IPS-20b (cell line): ENCODE measurements around the gene MOGAT1.
"Not testable (repeated sequence)": the region's sequence is repeated elsewhere in the genome, so short reads cannot be mapped to it uniquely, and the experiment has no call there.

Experiments used
- H3K27ac ChIP-seq: one replicate; pipeline ENCODE4 v1.5.1; 2013; ENCODE audit warnings: low read length
- H3K27me3 ChIP-seq: 2 replicates; pipeline ENCODE4 v1.6.1; 2013; ENCODE audit warnings: mild to moderate bottlenecking, low read length, inconsistent platforms; ENCODE audit not compliant: insufficient read depth
- H3K36me3 ChIP-seq: 2 replicates; pipeline ENCODE4 v1.6.1; 2013; ENCODE audit warnings: low read depth, mild to moderate bottlenecking, inconsistent platforms, low read length, moderate library complexity; ENCODE audit not compliant: insufficient read depth
- H3K4me1 ChIP-seq: 2 replicates; pipeline ENCODE4 v1.6.1; 2013; ENCODE audit warnings: mild to moderate bottlenecking, control low read depth, inconsistent platforms, low read length, moderate library complexity; ENCODE audit not compliant: insufficient read depth
- H3K4me3 ChIP-seq: 2 replicates; pipeline ENCODE4 v1.5.1; 2013; ENCODE audit warnings: mild to moderate bottlenecking, low read length, inconsistent platforms
- H3K9ac ChIP-seq: 2 replicates; pipeline ENCODE4 v1.6.1; 2013; ENCODE audit warnings: low read depth, mild to moderate bottlenecking, inconsistent platforms, low read length, moderate library complexity
- H3K9me3 ChIP-seq: 2 replicates; pipeline ENCODE4 v1.6.1; 2013; ENCODE audit warnings: mild to moderate bottlenecking, low read depth, low read length, inconsistent platforms; ENCODE audit not compliant: insufficient read depth

MOGAT1 gene

DNA sequence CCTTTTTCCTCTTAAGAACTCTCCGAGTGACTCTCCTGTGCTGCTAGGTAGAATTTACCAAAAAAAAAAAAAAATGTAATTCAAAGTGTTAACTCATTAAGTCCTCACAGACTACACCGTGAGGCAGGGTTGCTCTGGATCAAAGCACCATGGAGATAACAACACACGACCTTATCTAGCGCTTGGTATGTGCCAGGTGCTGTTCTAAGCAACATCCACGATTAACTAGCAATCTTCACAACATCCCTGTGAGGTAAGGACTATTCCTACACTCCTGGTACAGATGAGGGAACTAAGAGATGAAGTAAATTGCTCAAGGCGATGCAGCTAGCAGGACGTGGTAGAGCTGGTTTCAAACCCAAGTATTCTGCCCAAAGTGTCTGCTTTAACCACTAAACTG is 1.8 kb downstream of the MOGAT1 start:
- no peak overlapping the region for H3K27ac ChIP-seq
- H3K9ac ChIP-seq, result no peak overlapping the region
- no peak overlapping the region for H3K4me3 ChIP-seq
- no peaks in the 10 kb centered on the region for H3K36me3 ChIP-seq
- no peaks in the 10 kb centered on the region for H3K9me3 ChIP-seq
- H3K27me3 ChIP-seq, result peaks cover 50% of the 10 kb centered on the region
- peaks cover 5% of the 10 kb centered on the region; the same call in 1 of the 2 replicates for H3K4me1 ChIP-seq

DNA sequence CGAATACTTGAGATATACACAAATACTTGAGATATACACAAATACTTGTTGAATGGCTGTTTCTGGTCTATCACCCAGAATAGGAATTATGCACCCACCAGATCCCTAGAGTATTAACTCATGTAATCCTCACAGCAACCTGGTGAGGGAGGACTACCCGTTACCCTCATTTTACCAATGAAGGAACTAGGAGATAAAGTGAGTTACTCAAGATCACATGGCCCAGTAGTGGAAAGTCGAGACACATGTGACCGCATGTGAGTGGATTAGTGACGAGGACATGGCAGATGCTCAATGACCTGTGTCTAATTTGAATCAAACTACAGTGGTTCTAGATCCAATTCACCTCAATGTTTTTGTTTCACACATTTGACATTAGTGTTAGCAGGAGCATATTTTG is 2.4 kb downstream of the MOGAT1 start:
- H3K9ac ChIP-seq, result no peak overlapping the region
- H3K4me3 ChIP-seq, result no peak overlapping the region
- no peaks in the 10 kb centered on the region for H3K9me3 ChIP-seq
- H3K36me3 ChIP-seq, result no peaks in the 10 kb centered on the region
- peaks cover 5% of the 10 kb centered on the region; the same call in 1 of the 2 replicates for H3K4me1 ChIP-seq
- H3K27me3 ChIP-seq, result peaks cover 46% of the 10 kb centered on the region
- H3K27ac ChIP-seq, result no peak overlapping the region

GRCh38 chr2:222677981-222678380 is 6.5 kb downstream of the MOGAT1 start:
- no peak overlapping the region for H3K9ac ChIP-seq
- peaks cover 6% of the 10 kb centered on the region for H3K27me3 ChIP-seq
- H3K9me3 ChIP-seq, result no peaks in the 10 kb centered on the region
- H3K4me3 ChIP-seq, result no peak overlapping the region
- H3K27ac ChIP-seq, result no peak overlapping the region
- H3K36me3 ChIP-seq, result no peaks in the 10 kb centered on the region
- H3K4me1 ChIP-seq, result no peaks in the 10 kb centered on the region

DNA sequence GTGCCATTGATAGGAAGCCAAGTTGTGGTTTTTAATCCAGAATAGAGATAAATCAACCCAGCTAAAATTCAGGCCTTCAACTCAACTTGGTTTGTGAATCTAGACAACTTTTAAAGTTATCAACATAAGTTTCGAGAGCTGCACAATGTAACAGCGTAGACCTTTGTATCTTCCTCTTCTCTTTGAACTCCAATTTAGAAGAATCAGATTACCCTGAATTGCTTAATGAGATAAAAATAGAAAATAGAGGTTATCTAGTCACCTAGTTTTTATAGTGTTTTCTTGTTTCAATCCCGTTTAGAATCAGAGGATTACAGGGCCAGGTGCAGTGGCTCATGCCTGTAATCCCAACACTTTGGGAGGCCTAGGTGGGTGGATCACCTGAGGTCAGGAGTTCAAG is 12.3 kb downstream of the MOGAT1 start:
- Histone ChIP-seq H3K4me1 (no peaks in the 10 kb centered on the region), H3K9me3 (no peaks in the 10 kb centered on the region), H3K27ac (no peak overlapping the region), H3K4me3 (no peak overlapping the region), H3K9ac (no peak overlapping the region), H3K27me3 (no peaks in the 10 kb centered on the region), H3K36me3 (no peaks in the 10 kb centered on the region)

GRCh38 chr2:222686086-222686750 is 14.8 kb downstream of the MOGAT1 start:
- Histone ChIP-seq H3K4me3 (no peak overlapping the region), H3K9ac (no peak overlapping the region), H3K9me3 (no peaks in the 10 kb centered on the region), H3K4me1 (no peaks in the 10 kb centered on the region), H3K36me3 (no peaks in the 10 kb centered on the region), H3K27ac (no peak overlapping the region), H3K27me3 (no peaks in the 10 kb centered on the region)

GRCh38 chr2:222688917-222689316 is 17.5 kb downstream of the MOGAT1 start:
- no peaks in the 10 kb centered on the region for H3K27me3 ChIP-seq
- no peak overlapping the region for H3K9ac ChIP-seq
- H3K9me3 ChIP-seq, result no peaks in the 10 kb centered on the region
- no peaks in the 10 kb centered on the region for H3K4me1 ChIP-seq
- no peak overlapping the region for H3K27ac ChIP-seq
- H3K36me3 ChIP-seq, result no peaks in the 10 kb centered on the region
- no peak overlapping the region for H3K4me3 ChIP-seq

DNA sequence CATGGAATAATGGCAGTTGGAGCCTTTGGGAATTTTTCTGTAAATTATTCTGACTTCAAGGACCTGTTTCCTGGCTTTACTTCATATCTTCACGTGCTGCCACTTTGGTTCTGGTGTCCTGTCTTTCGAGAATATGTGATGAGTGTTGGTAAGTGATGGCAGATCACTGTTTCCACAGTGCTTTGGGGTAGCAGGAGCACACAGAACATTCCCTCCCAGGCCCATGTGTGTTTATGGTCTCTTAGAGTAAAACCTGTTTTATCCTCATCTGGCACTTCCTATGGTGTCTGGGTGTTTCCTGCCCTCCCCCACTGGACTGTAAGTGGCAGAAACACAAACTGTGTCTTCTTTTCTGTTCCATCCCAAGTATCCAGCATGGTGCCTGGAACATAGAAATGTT is 17.9 kb downstream of the MOGAT1 start:
- no peak overlapping the region for H3K27ac ChIP-seq
- H3K9ac ChIP-seq, result no peak overlapping the region
- H3K4me3 ChIP-seq, result no peak overlapping the region
- no peaks in the 10 kb centered on the region for H3K9me3 ChIP-seq
- no peaks in the 10 kb centered on the region for H3K4me1 ChIP-seq
- H3K27me3 ChIP-seq, result no peaks in the 10 kb centered on the region
- no peaks in the 10 kb centered on the region for H3K36me3 ChIP-seq

GRCh38 chr2:222690564-222691200 is 19.2 kb downstream of the MOGAT1 start:
- no peaks in the 10 kb centered on the region for H3K4me1 ChIP-seq
- no peaks in the 10 kb centered on the region for H3K9me3 ChIP-seq
- H3K9ac ChIP-seq, result no peak overlapping the region
- H3K27ac ChIP-seq, result no peak overlapping the region
- no peaks in the 10 kb centered on the region for H3K36me3 ChIP-seq
- no peak overlapping the region for H3K4me3 ChIP-seq
- no peaks in the 10 kb centered on the region for H3K27me3 ChIP-seq

- not testable (repeated sequence) for H3K36me3 ChIP-seq, H3K9me3 ChIP-seq, H3K27ac ChIP-seq, H3K27me3 ChIP-seq, H3K4me3 ChIP-seq, H3K9ac ChIP-seq, H3K4me1 ChIP-seq
Observed at GRCh38 chr2:222693413-222693812, 22.0 kb downstream of the MOGAT1 start.

GRCh38 chr2:222693837-222694236 is 22.4 kb downstream of the MOGAT1 start:
- no peaks in the 10 kb centered on the region for H3K9me3 ChIP-seq
- no peak overlapping the region for H3K4me3 ChIP-seq
- no peaks in the 10 kb centered on the region for H3K27me3 ChIP-seq
- H3K4me1 ChIP-seq, result no peaks in the 10 kb centered on the region
- H3K27ac ChIP-seq, result no peak overlapping the region
- H3K9ac ChIP-seq, result no peak overlapping the region
- no peaks in the 10 kb centered on the region for H3K36me3 ChIP-seq

DNA sequence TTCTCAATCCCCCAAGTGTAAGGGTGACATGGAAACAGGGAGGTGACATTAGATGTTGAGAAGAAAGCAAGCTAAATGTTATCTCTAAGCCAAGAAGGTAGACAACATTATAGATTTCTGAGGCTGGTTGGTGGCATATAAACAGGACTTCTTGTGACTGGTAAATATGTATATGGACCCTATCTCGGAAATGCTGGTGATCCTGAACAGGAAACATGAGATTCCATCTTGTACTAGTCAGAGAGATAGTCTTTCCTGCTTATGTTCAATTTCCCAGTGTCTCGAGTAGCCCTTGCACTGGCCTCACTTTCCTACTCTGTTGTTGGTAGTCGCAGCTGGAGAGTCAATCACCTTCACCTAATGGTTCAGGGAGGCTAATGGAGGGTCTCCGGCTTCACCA is 26.8 kb downstream of the MOGAT1 start:
- Histone ChIP-seq H3K27ac (no peak overlapping the region), H3K36me3 (no peaks in the 10 kb centered on the region), H3K4me1 (no peaks in the 10 kb centered on the region), H3K27me3 (no peaks in the 10 kb centered on the region), H3K9ac (no peak overlapping the region), H3K4me3 (no peak overlapping the region), H3K9me3 (no peaks in the 10 kb centered on the region)

DNA sequence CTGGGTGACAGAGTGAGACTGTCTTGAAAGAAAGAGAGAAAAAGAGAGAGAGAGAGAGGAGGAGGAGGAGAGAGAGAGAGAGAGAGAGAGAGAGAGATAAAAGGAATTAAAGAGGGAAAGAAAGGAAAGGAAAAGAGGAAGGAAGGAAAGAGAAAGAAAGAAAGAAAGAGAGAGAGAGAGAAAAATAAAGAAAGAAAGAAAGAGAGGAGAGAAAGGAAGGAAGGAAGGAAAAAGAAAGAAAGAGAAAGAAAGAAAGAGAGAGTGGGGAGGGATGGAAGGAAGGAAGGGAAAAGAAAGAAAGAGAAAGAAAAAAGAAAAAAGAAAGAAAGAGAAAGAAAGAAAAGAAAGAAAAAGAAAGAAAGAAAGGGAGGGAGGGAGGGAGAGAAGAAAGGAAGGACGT is 29.8 kb downstream of the MOGAT1 start:
- H3K4me3 ChIP-seq, result no peak overlapping the region
- no peaks in the 10 kb centered on the region for H3K36me3 ChIP-seq
- 0 out of 2 replicates have a peak, but pooled peaks cover 2% of the 10 kb centered on the region for H3K4me1 ChIP-seq
- no peaks in the 10 kb centered on the region for H3K27me3 ChIP-seq
- no peak overlapping the region for H3K27ac ChIP-seq
- H3K9me3 ChIP-seq, result no peaks in the 10 kb centered on the region
- H3K9ac ChIP-seq, result no peak overlapping the region
